Activated CD8-positive, alpha-beta memory T cell treated with anti-CD3 and anti-CD28 coated beads, Interleukin-2, amount 10 ng/mL, durations not matched to agents 7 days and 5 days (primary cell): ENCODE data around the gene DPEP1. TPM values are rescaled to one million over a fixed set of nuclear protein-coding genes. Genes with fewer than 3 reads are reported as not detected.
"Not testable (repeated sequence)": the region's sequence is repeated elsewhere in the genome, so short reads cannot be mapped to it uniquely, and the experiment has no call there.

Source experiments
- ATAC-seq: fragments of 150-1000 bp; cut with Tn5 transposase; one replicate; pipeline ENCODE4 v1.10.0; 2021; ENCODE audit warnings: moderate library complexity
- CTCF ChIA-PET: fragments of 350-600 bp; sonication (Branson Sonifier 250); formaldehyde crosslinking; loops from one replicate; lab custom pipeline; 2021; ENCODE audit warnings: antibody characterized with exemption; lab: Charles Lee
- DNase-seq: peaks from one replicate; pipeline ENCODE4 v3.0.0-alpha.2; 2020
- H3K27ac Mint-ChIP-seq: one replicate; pipeline ENCODE4 v1.8.0; 2021; ENCODE audit warnings: mild to moderate bottlenecking, mixed read lengths
- H3K27me3 Mint-ChIP-seq: one replicate; pipeline ENCODE4 v1.8.0; 2021; ENCODE audit warnings: mixed read lengths
- H3K36me3 Mint-ChIP-seq: one replicate; pipeline ENCODE4 v1.8.0; 2021; ENCODE audit warnings: mild to moderate bottlenecking, mixed read lengths
- H3K4me1 Mint-ChIP-seq: one replicate; pipeline ENCODE4 v1.8.0; 2021; ENCODE audit warnings: mixed read lengths
- H3K4me3 Mint-ChIP-seq: one replicate; pipeline ENCODE4 v1.8.0; 2021; ENCODE audit warnings: mild to moderate bottlenecking, moderate library complexity, mixed read lengths
- H3K9me3 Mint-ChIP-seq: one replicate; pipeline ENCODE4 v1.8.0; 2022; ENCODE audit warnings: low read depth, mixed read lengths
- total RNA-seq, 2 experiments: library from RNA; stranded (reverse); gene quantifications; one replicate each; pipeline ENCODE4 v1.2.3, GENCODE V29; 2021

The DPEP1 gene
- total RNA-seq, 2 experiments from 2014 or later = not detected

- no peak overlapping the region for H3K4me3 Mint-ChIP-seq
- CTCF ChIA-PET = interaction anchor here (1.2 kb wide), 1 partner anchor 18 kb away, joined by 3 read pairs; no protein-coding TSS in a partner anchor
- H3K27me3 Mint-ChIP-seq = no peaks in the 10 kb centered on the region
- H3K36me3 Mint-ChIP-seq = no peaks in the 10 kb centered on the region
- ATAC-seq (no peak), DNase-seq (no peak)
- no peaks in the 10 kb centered on the region for H3K9me3 Mint-ChIP-seq
- no peak overlapping the region for H3K27ac Mint-ChIP-seq
- H3K4me1 Mint-ChIP-seq = no peaks in the 10 kb centered on the region
These were observed 29.4 kb upstream of the DPEP1 start for GRCh38 chr16:89583895-89584644.

GRCh38 chr16:89584768-89585549, 28.5 kb upstream of the DPEP1 start:
- Mint-ChIP-seq H3K27me3 (no peaks in the 10 kb centered on the region), H3K4me3 (no peak overlapping the region)

GRCh38 chr16:89586218-89586617, 27.2 kb upstream of the DPEP1 start:
- Mint-ChIP-seq H3K27me3 (no peaks in the 10 kb centered on the region), H3K36me3 (no peaks in the 10 kb centered on the region), H3K4me1 (no peaks in the 10 kb centered on the region), H3K27ac (no peak overlapping the region), H3K4me3 (no peak overlapping the region), H3K9me3 (no peaks in the 10 kb centered on the region)
- ATAC-seq (no peak), DNase-seq (no peak)
- CTCF ChIA-PET = no interaction called here

More at GRCh38 chr16:89584768-89585549, 28.5 kb upstream of the DPEP1 start:
- Mint-ChIP-seq H3K27ac (no peak overlapping the region), H3K9me3 (no peaks in the 10 kb centered on the region), H3K36me3 (no peaks in the 10 kb centered on the region), H3K4me1 (no peaks in the 10 kb centered on the region)
- CTCF ChIA-PET = interaction anchor here (1.2 kb wide), 1 partner anchor 19 kb away, joined by 3 read pairs; no protein-coding TSS in a partner anchor
- ATAC-seq (no peak), DNase-seq (no peak)

- DNase-seq = no peak
These were observed 26.6 kb upstream of the DPEP1 start for GRCh38 chr16:89586853-89587252.

GRCh38 chr16:89587676-89588075, 25.8 kb upstream of the DPEP1 start:
- DNase-seq, H3K4me3 Mint-ChIP-seq, CTCF ChIA-PET, H3K27ac Mint-ChIP-seq, H3K36me3 Mint-ChIP-seq, ATAC-seq, H3K27me3 Mint-ChIP-seq, H3K9me3 Mint-ChIP-seq, H3K4me1 Mint-ChIP-seq: not testable (repeated sequence)

More at GRCh38 chr16:89586853-89587252, 26.6 kb upstream of the DPEP1 start:
- Mint-ChIP-seq H3K4me1 (no peaks in the 10 kb centered on the region), H3K27ac (no peak overlapping the region), H3K9me3 (no peaks in the 10 kb centered on the region), H3K36me3 (no peaks in the 10 kb centered on the region), H3K4me3 (no peak overlapping the region), H3K27me3 (no peaks in the 10 kb centered on the region)
- CTCF ChIA-PET = no interaction called here
- no peak for ATAC-seq

GRCh38 chr16:89588413-89589109, 24.9 kb upstream of the DPEP1 start:
- Mint-ChIP-seq H3K27ac (no peak overlapping the region), H3K9me3 (no peaks in the 10 kb centered on the region), H3K4me3 (no peak overlapping the region), H3K4me1 (peaks cover 2% of the 10 kb centered on the region), H3K27me3 (no peaks in the 10 kb centered on the region), H3K36me3 (no peaks in the 10 kb centered on the region)
- DNase-seq (no peak), ATAC-seq (no peak)
- CTCF ChIA-PET = interaction anchor here (1.9 kb wide), 1 partner anchor 23 kb away, joined by 4 read pairs; no protein-coding TSS in a partner anchor

- H3K9me3 Mint-ChIP-seq = no peaks in the 10 kb centered on the region
- CTCF ChIA-PET = interaction anchor here (1.9 kb wide), 1 partner anchor 24 kb away, joined by 4 read pairs; no protein-coding TSS in a partner anchor
- no peaks in the 10 kb centered on the region for H3K36me3 Mint-ChIP-seq
- DNase-seq (no peak), ATAC-seq (no peak)
- peaks cover 10% of the 10 kb centered on the region for H3K4me1 Mint-ChIP-seq
- no peak overlapping the region for H3K27ac Mint-ChIP-seq
- H3K4me3 Mint-ChIP-seq = no peak overlapping the region
- H3K27me3 Mint-ChIP-seq = no peaks in the 10 kb centered on the region
These were observed 24.1 kb upstream of the DPEP1 start for GRCh38 chr16:89589241-89589926.

GRCh38 chr16:89593841-89594240, 19.6 kb upstream of the DPEP1 start:
- no peaks in the 10 kb centered on the region for H3K9me3 Mint-ChIP-seq
- ATAC-seq = peak; percentile 76
- H3K36me3 Mint-ChIP-seq = no peaks in the 10 kb centered on the region
- no peaks in the 10 kb centered on the region for H3K27me3 Mint-ChIP-seq
- peaks cover 10% of the 10 kb centered on the region for H3K4me1 Mint-ChIP-seq
- peak; percentile 78 for DNase-seq
- peak overlapping the region; percentile 49 for H3K27ac Mint-ChIP-seq
- CTCF ChIA-PET = interaction anchor here (0.5 kb wide), 1 partner anchor 271 kb away, joined by 3 read pairs; no protein-coding TSS in a partner anchor
- H3K4me3 Mint-ChIP-seq = no peak overlapping the region

GRCh38 chr16:89595330-89596060, 17.9 kb upstream of the DPEP1 start:
- Mint-ChIP-seq H3K36me3 (no peaks in the 10 kb centered on the region), H3K4me1 (peaks cover 13% of the 10 kb centered on the region), H3K4me3 (no peak overlapping the region), H3K9me3 (no peaks in the 10 kb centered on the region), H3K27me3 (no peaks in the 10 kb centered on the region), H3K27ac (no peak overlapping the region)
- DNase-seq = no peak
- no peak for ATAC-seq
- CTCF ChIA-PET = no interaction called here

GRCh38 chr16:89596061-89596689, 17.3 kb upstream of the DPEP1 start:
- Mint-ChIP-seq H3K27ac (no peak overlapping the region), H3K27me3 (no peaks in the 10 kb centered on the region), H3K4me1 (peaks cover 13% of the 10 kb centered on the region), H3K9me3 (no peaks in the 10 kb centered on the region), H3K4me3 (no peak overlapping the region), H3K36me3 (no peaks in the 10 kb centered on the region)
- CTCF ChIA-PET = no interaction called here
- no peak for ATAC-seq
- DNase-seq = no peak

- CTCF ChIA-PET = no interaction called here
- H3K9me3 Mint-ChIP-seq = no peaks in the 10 kb centered on the region
- no peaks in the 10 kb centered on the region for H3K27me3 Mint-ChIP-seq
- DNase-seq = no peak
- no peaks in the 10 kb centered on the region for H3K36me3 Mint-ChIP-seq
- H3K4me3 Mint-ChIP-seq = no peak overlapping the region
- ATAC-seq = no peak
- peaks cover 14% of the 10 kb centered on the region for H3K4me1 Mint-ChIP-seq
- H3K27ac Mint-ChIP-seq = no peak overlapping the region
These were observed 16.3 kb upstream of the DPEP1 start for GRCh38 chr16:89596957-89597649.
